WTC11 (cell line): ENCODE results near the gene SART3. TPM values are rescaled to one million over a fixed set of nuclear protein-coding genes. Genes with fewer than 3 reads are reported as not detected.

Source experiments
- ATAC-seq: fragments of 200-7000 bp; cut with Tn5 transposase; 2 replicates; pipeline ENCODE4 v1.10.0; 2021; ENCODE audit warnings: mild to moderate bottlenecking, moderate library complexity
- CTCF ChIA-PET: fragments of 300-600 bp; sonication (Branson Sonifier 250); formaldehyde crosslinking; loops from one replicate; lab custom pipeline; 2021; ENCODE audit warnings: antibody characterized with exemption; lab: Charles Lee
- POLR2A ChIA-PET: fragments of 350-600 bp; sonication (Branson Sonifier 250); formaldehyde crosslinking; loops from one replicate; lab custom pipeline; 2021; ENCODE audit warnings: antibody characterized with exemption; lab: Charles Lee
- DNase-seq: peaks from one replicate; pipeline ENCODE4 v3.0.0; 2021; ENCODE audit warnings: low spot score
- H3K27ac Mint-ChIP-seq: 2 replicates; pipeline ENCODE4 v1.8.0; 2021; ENCODE audit warnings: mixed read lengths
- H3K27me3 Mint-ChIP-seq: 2 replicates; pipeline ENCODE4 v1.8.0; 2021; ENCODE audit warnings: low read depth, mild to moderate bottlenecking, moderate library complexity, mixed read lengths
- H3K36me3 Mint-ChIP-seq: 2 replicates; pipeline ENCODE4 v1.8.0; 2021; ENCODE audit warnings: mixed read lengths
- H3K4me1 Mint-ChIP-seq: 2 replicates; pipeline ENCODE4 v1.8.0; 2022; ENCODE audit warnings: mixed read lengths
- H3K4me3 Mint-ChIP-seq: 2 replicates; pipeline ENCODE4 v1.8.0; 2021; ENCODE audit warnings: mild to moderate bottlenecking, moderate library complexity, mixed read lengths
- H3K9me3 Mint-ChIP-seq: 2 replicates; pipeline ENCODE4 v1.8.0; 2021; ENCODE audit warnings: mixed read lengths
- CBFB ChIP-seq: sonication (generic); formaldehyde crosslinking; IDR thresholded peaks from 2 replicates; pipeline ENCODE4 v1.8.1; 2022; ENCODE audit warnings: mild to moderate bottlenecking, low read depth, missing genetic modification reagents
- ELF4 ChIP-seq: sonication (generic); formaldehyde crosslinking; IDR thresholded peaks from 2 replicates; pipeline ENCODE4 v1.8.1; 2022; ENCODE audit warnings: low read depth, mild to moderate bottlenecking, moderate library complexity, missing genetic modification reagents
- ETV6 ChIP-seq: sonication (generic); formaldehyde crosslinking; IDR thresholded peaks from 2 replicates; pipeline ENCODE4 v1.8.1; 2022; ENCODE audit warnings: mild to moderate bottlenecking, missing genetic modification reagents
- FOXK1 ChIP-seq: sonication (generic); formaldehyde crosslinking; IDR thresholded peaks from 2 replicates; pipeline ENCODE4 v1.8.0; 2022; ENCODE audit warnings: mild to moderate bottlenecking, moderate library complexity, missing genetic modification reagents
- HMGA2 ChIP-seq: fragments of 250-450 bp; sonication (Bioruptor Pico); IDR thresholded peaks from 2 replicates; pipeline ENCODE4 v1.4.0; 2021; ENCODE audit warnings: mild to moderate bottlenecking, moderate library complexity
- NFE2L1 ChIP-seq: sonication (generic); formaldehyde crosslinking; IDR thresholded peaks from 2 replicates; pipeline ENCODE4 v1.8.1; 2023; ENCODE audit warnings: missing genetic modification reagents
- NFYB ChIP-seq: sonication (generic); formaldehyde crosslinking; conservative IDR thresholded peaks from 2 replicates; pipeline ENCODE4 v1.8.0; 2022; ENCODE audit warnings: low read depth, missing genetic modification reagents
- RORB ChIP-seq: fragments of 250-450 bp; sonication (Bioruptor Pico); IDR thresholded peaks from 2 replicates; pipeline ENCODE4 v1.9.0; 2021; ENCODE audit warnings: mild to moderate bottlenecking
- SMAD4 ChIP-seq: sonication (generic); formaldehyde crosslinking; IDR thresholded peaks from 2 replicates; pipeline ENCODE4 v1.8.0; 2022; ENCODE audit warnings: mild to moderate bottlenecking, missing genetic modification reagents
- SP1 ChIP-seq: sonication (generic); formaldehyde crosslinking; conservative IDR thresholded peaks from 2 replicates; pipeline ENCODE4 v1.8.1; 2022; ENCODE audit warnings: missing genetic modification reagents
- TP53 ChIP-seq: sonication (generic); formaldehyde crosslinking; IDR thresholded peaks from 2 replicates; pipeline ENCODE4 v1.8.1; 2023; ENCODE audit warnings: mild to moderate bottlenecking, missing genetic modification reagents
- ZNF138 ChIP-seq: sonication (generic); formaldehyde crosslinking; conservative IDR thresholded peaks from 2 replicates; pipeline ENCODE4 v1.8.1; 2022; ENCODE audit warnings: mild to moderate bottlenecking, moderate library complexity, missing genetic modification reagents
- ZNF219 ChIP-seq: sonication (generic); formaldehyde crosslinking; IDR thresholded peaks from 2 replicates; pipeline ENCODE4 v1.8.0; 2023; ENCODE audit warnings: missing genetic modification reagents, mild to moderate bottlenecking, borderline replicate concordance
- ZNF423 ChIP-seq: fragments of 250-450 bp; sonication (Bioruptor Pico); IDR thresholded peaks from 2 replicates; pipeline ENCODE4 v2.1.2; 2022; ENCODE audit warnings: mild to moderate bottlenecking, moderate library complexity
- ZNF671 ChIP-seq: fragments of 250-450 bp; sonication (Bioruptor Pico); IDR thresholded peaks from 2 replicates; pipeline ENCODE4 v1.8.0; 2021; ENCODE audit warnings: mild to moderate bottlenecking
- total RNA-seq: library from RNA; stranded (reverse); gene quantifications from 3 replicates; pipeline ENCODE4 v1.2.3, GENCODE V29; 2021
- TF ChIP-seq, protein P1 (sequence below): fragments of 250-450 bp; sonication (Bioruptor Pico); IDR thresholded peaks from 2 replicates; pipeline ENCODE4 v1.9.0; 2021; ENCODE audit warnings: mild to moderate bottlenecking, borderline replicate concordance
- TF ChIP-seq, protein P2 (sequence below): sonication (generic); formaldehyde crosslinking; IDR thresholded peaks from 2 replicates; pipeline ENCODE4 v1.8.1; 2022; ENCODE audit warnings: low read depth, mild to moderate bottlenecking, moderate library complexity, missing genetic modification reagents, borderline replicate concordance
- TF ChIP-seq, protein P3 (sequence below): sonication (generic); formaldehyde crosslinking; IDR thresholded peaks from 2 replicates; pipeline ENCODE4 v1.8.1; 2023; ENCODE audit warnings: mild to moderate bottlenecking, missing genetic modification reagents, borderline replicate concordance
- TF ChIP-seq, protein P4 (sequence below): fragments of 250-450 bp; sonication (Bioruptor Pico); conservative IDR thresholded peaks from 2 replicates; pipeline ENCODE4 v1.9.0; 2021; ENCODE audit warnings: mild to moderate bottlenecking
- TF ChIP-seq, protein P5 (sequence below): fragments of 250-450 bp; sonication (Bioruptor Pico); IDR thresholded peaks from 2 replicates; pipeline ENCODE4 v1.9.0; 2021; ENCODE audit warnings: moderate library complexity, mild to moderate bottlenecking, inconsistent platforms, borderline replicate concordance
- TF ChIP-seq, protein P6 (sequence below): fragments of 250-450 bp; sonication (Bioruptor Pico); IDR thresholded peaks from 2 replicates; pipeline ENCODE4 v1.9.0; 2021; ENCODE audit warnings: mild to moderate bottlenecking

SART3 gene
- total RNA-seq, 1 experiment from 2014 or later = 91.2 TPM

DNA sequence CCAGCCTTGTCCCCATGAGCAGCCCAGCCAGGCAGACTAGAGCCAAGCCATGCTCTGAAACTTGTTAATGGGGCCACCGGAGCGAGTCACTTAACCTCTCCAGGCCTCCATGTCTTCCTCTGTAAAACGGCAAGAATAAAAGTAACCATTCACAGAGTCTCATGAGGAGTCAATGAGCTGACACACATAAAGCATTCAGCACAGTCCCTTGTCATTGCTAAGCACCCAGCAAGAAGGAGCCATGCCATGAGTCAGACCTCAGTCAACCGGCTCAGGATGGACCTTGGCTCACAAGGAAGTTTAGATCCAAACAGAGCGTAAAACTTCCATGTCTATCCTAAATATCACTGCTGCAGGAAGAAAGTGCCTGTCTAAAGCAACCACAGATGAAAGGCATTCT, 35.3 kb downstream of the SART3 start:
- DNase-seq = no peak
- Mint-ChIP-seq H3K4me3 (no peak overlapping the region), H3K27me3 (no peaks in the 10 kb centered on the region), H3K4me1 (no peaks in the 10 kb centered on the region), H3K9me3 (no peaks in the 10 kb centered on the region), H3K36me3 (peaks cover 97% of the 10 kb centered on the region), H3K27ac (no peak overlapping the region)
- CTCF ChIA-PET = no interaction called here
- no peak for ATAC-seq
- TF ChIP-seq ZNF138 (CRISPR knock-in tag) (no peak), FOXK1 (CRISPR knock-in tag) (no peak), TP53 (CRISPR knock-in tag) (no peak), ZNF671 (CRISPR knock-in tag) (no peak), CBFB (CRISPR knock-in tag) (no peak), HMGA2 (CRISPR knock-in tag) (no peak)
- TF ChIP-seq, protein P1, sequence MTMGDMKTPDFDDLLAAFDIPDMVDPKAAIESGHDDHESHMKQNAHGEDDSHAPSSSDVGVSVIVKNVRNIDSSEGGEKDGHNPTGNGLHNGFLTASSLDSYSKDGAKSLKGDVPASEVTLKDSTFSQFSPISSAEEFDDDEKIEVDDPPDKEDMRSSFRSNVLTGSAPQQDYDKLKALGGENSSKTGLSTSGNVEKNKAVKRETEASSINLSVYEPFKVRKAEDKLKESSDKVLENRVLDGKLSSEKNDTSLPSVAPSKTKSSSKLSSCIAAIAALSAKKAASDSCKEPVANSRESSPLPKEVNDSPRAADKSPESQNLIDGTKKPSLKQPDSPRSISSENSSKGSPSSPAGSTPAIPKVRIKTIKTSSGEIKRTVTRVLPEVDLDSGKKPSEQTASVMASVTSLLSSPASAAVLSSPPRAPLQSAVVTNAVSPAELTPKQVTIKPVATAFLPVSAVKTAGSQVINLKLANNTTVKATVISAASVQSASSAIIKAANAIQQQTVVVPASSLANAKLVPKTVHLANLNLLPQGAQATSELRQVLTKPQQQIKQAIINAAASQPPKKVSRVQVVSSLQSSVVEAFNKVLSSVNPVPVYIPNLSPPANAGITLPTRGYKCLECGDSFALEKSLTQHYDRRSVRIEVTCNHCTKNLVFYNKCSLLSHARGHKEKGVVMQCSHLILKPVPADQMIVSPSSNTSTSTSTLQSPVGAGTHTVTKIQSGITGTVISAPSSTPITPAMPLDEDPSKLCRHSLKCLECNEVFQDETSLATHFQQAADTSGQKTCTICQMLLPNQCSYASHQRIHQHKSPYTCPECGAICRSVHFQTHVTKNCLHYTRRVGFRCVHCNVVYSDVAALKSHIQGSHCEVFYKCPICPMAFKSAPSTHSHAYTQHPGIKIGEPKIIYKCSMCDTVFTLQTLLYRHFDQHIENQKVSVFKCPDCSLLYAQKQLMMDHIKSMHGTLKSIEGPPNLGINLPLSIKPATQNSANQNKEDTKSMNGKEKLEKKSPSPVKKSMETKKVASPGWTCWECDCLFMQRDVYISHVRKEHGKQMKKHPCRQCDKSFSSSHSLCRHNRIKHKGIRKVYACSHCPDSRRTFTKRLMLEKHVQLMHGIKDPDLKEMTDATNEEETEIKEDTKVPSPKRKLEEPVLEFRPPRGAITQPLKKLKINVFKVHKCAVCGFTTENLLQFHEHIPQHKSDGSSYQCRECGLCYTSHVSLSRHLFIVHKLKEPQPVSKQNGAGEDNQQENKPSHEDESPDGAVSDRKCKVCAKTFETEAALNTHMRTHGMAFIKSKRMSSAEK (CRISPR knock-in tag) = no peak
- TF ChIP-seq, protein P2, sequence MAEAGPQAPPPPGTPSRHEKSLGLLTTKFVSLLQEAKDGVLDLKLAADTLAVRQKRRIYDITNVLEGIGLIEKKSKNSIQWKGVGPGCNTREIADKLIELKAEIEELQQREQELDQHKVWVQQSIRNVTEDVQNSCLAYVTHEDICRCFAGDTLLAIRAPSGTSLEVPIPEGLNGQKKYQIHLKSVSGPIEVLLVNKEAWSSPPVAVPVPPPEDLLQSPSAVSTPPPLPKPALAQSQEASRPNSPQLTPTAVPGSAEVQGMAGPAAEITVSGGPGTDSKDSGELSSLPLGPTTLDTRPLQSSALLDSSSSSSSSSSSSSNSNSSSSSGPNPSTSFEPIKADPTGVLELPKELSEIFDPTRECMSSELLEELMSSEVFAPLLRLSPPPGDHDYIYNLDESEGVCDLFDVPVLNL (CRISPR knock-in tag) = no peak
- POLR2A ChIA-PET = no interaction called here

DNA sequence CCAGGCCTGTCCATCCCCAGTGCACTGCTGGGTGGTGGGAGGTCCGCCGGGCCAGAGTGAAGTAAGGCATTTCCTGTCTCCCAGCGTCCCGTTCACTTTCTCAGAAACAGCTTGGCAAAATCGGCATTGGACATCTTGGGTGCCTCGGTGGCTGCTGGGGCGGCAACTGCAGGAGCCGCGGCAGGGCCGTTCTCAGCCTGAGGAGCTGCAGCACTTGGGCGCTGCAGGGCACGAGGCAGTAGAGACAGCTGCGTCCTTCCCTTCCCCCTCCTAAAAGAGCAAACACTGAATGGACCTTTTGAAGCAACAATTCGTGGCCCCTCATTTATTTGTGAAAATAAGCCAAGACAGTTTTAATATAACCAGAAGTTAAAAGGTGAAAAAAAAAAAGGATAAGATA, 37.6 kb downstream of the SART3 start:
- no peak for TF ChIP-seq ZNF219
- TF ChIP-seq, protein P3, sequence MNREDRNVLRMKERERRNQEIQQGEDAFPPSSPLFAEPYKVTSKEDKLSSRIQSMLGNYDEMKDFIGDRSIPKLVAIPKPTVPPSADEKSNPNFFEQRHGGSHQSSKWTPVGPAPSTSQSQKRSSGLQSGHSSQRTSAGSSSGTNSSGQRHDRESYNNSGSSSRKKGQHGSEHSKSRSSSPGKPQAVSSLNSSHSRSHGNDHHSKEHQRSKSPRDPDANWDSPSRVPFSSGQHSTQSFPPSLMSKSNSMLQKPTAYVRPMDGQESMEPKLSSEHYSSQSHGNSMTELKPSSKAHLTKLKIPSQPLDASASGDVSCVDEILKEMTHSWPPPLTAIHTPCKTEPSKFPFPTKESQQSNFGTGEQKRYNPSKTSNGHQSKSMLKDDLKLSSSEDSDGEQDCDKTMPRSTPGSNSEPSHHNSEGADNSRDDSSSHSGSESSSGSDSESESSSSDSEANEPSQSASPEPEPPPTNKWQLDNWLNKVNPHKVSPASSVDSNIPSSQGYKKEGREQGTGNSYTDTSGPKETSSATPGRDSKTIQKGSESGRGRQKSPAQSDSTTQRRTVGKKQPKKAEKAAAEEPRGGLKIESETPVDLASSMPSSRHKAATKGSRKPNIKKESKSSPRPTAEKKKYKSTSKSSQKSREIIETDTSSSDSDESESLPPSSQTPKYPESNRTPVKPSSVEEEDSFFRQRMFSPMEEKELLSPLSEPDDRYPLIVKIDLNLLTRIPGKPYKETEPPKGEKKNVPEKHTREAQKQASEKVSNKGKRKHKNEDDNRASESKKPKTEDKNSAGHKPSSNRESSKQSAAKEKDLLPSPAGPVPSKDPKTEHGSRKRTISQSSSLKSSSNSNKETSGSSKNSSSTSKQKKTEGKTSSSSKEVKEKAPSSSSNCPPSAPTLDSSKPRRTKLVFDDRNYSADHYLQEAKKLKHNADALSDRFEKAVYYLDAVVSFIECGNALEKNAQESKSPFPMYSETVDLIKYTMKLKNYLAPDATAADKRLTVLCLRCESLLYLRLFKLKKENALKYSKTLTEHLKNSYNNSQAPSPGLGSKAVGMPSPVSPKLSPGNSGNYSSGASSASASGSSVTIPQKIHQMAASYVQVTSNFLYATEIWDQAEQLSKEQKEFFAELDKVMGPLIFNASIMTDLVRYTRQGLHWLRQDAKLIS = no peak
- no peak for TF ChIP-seq SMAD4 (CRISPR knock-in tag)
- no peak for TF ChIP-seq RORB (CRISPR knock-in tag)
- TF ChIP-seq SP1 (CRISPR knock-in tag) = no peak
- POLR2A ChIA-PET = interaction anchor here (0.7 kb wide), 1 partner anchor 304 kb away, joined by 4 read pairs; no protein-coding TSS in a partner anchor
- H3K9me3 Mint-ChIP-seq = no peaks in the 10 kb centered on the region
- no peak for ATAC-seq
- H3K27ac Mint-ChIP-seq = no peak overlapping the region
- H3K27me3 Mint-ChIP-seq = no peaks in the 10 kb centered on the region
- CTCF ChIA-PET = no interaction called here
- peaks cover 96% of the 10 kb centered on the region for H3K36me3 Mint-ChIP-seq
- no peak overlapping the region for H3K4me3 Mint-ChIP-seq
- no peak for DNase-seq
- no peaks in the 10 kb centered on the region for H3K4me1 Mint-ChIP-seq

DNA sequence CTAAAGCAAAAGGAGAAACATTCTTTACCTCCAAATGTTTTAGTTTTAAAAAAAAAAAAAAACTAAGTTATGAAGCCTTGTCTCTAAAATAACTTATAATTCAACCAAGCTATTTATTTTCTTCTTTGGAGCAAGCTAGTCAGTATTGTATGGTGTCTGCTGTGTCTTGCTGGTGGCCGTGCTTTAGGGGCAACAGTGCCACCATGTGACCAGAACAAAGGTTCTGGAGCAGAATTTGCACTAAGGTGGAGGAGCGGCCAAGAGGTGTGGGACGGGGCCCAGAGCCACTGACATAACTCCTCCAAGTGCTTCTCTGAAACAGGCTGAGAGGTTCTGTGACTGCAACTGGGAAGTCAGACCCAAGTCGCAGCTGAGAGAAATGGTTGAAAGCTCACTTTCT, 41.4 kb downstream of the SART3 start:
- POLR2A ChIA-PET = interaction anchor here (0.7 kb wide), 1 partner anchor 802 kb away, joined by 4 read pairs; no protein-coding TSS in a partner anchor
- CTCF ChIA-PET = interaction anchor here (0.6 to 1.3 kb wide), 3 partner anchors 13 to 526 kb away, joined by 4 to 5 read pairs (median 4); no protein-coding TSS in a partner anchor
- peaks cover 60% of the 10 kb centered on the region for H3K36me3 Mint-ChIP-seq
- no peak overlapping the region for H3K4me3 Mint-ChIP-seq
- 0 out of 2 replicates have a peak, but pooled peaks have one; percentile 4 for ATAC-seq
- H3K27ac Mint-ChIP-seq = peak overlapping the region; percentile 53
- H3K27me3 Mint-ChIP-seq = no peaks in the 10 kb centered on the region
- peak; percentile 34 for DNase-seq
- H3K9me3 Mint-ChIP-seq = no peaks in the 10 kb centered on the region
- peaks cover 9% of the 10 kb centered on the region for H3K4me1 Mint-ChIP-seq
- TF ChIP-seq, protein P4, sequence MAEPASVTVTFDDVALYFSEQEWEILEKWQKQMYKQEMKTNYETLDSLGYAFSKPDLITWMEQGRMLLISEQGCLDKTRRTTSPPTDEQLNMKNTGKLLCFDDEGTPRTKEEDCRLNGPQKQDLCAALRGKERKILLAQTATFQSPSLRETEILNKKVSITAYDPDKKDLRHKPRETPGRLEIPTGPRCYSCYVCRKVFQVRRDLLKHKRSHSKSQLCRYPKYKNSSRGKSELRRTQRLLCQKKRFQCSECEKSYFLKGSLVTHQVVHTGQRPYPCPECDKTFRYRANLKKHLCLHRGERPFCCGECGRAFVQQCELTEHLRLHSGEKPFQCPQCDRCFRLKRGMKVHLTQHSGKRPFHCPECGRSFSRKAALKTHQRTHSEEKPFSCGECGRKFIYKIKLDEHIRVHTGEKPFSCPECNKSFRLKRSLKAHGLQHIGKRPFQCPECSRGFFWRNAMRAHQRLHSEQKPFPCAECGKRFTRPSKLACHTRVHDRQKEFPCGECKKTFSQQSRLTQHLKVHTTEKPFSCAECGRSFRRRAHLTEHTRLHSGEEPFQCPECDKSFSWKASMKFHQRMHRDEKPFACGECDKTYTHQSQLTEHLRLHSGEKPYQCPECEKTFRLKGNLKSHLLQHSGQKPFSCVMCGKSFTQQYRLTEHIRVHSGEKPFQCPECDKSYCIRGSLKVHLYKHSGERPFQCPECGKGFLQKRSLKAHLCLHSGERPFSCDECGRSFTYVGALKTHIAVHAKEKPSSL (CRISPR knock-in tag) = no peak
- TF ChIP-seq NFYB (CRISPR knock-in tag) (no peak), NFE2L1 (CRISPR knock-in tag) (no peak), ELF4 (CRISPR knock-in tag) (no peak), ETV6 (CRISPR knock-in tag) (no peak), FOXK1 (CRISPR knock-in tag) (no peak), ZNF423 (no peak)
- TF ChIP-seq, protein P5, sequence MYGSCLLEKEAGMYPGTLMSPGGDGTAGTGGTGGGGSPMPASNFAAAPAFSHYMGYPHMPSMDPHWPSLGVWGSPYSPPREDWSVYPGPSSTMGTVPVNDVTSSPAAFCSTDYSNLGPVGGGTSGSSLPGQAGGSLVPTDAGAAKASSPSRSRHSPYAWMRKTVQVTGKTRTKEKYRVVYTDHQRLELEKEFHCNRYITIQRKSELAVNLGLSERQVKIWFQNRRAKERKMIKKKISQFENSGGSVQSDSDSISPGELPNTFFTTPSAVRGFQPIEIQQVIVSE = no peak
- TF ChIP-seq, protein P6, sequence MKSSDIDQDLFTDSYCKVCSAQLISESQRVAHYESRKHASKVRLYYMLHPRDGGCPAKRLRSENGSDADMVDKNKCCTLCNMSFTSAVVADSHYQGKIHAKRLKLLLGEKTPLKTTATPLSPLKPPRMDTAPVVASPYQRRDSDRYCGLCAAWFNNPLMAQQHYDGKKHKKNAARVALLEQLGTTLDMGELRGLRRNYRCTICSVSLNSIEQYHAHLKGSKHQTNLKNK (CRISPR knock-in tag) = no peak
